Stimulated activated CD4-positive, alpha-beta T cell treated with anti-CD3 and anti-CD28 coated beads, Interleukin-4, amount 100 ng/mL, for 1 hour (primary cell): Measurements from ENCODE around the gene FGF14.

Experiments used
- DNase-seq: peaks from one replicate; pipeline ENCODE4 v3.0.0-alpha.2; 2020

FGF14 gene

DNA sequence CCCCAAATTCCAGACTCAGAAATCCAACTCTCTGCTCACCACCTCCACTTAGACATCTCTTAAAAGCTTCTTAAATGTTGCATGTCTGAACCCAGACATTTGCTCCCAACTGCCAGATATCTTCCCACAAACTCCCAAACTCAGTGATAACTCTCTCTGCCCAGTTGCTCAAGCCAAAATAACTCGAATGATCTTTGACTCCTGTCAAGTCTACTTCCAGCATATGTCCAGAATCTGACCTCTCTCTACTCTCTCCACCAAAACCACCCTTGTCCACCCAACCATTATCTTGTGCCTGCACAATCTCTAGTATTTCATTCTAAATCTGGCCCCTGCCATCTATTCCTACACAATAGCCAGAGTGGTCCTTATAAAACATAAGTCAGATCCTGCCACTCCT, 99.3 kb downstream of the FGF14 start:
- no peak for DNase-seq

GRCh38 chr13:102300379-102300778, 101.5 kb downstream of the FGF14 start:
- no peak for DNase-seq

GRCh38 chr13:102299366-102299765, 102.5 kb downstream of the FGF14 start:
- no peak for DNase-seq

DNA sequence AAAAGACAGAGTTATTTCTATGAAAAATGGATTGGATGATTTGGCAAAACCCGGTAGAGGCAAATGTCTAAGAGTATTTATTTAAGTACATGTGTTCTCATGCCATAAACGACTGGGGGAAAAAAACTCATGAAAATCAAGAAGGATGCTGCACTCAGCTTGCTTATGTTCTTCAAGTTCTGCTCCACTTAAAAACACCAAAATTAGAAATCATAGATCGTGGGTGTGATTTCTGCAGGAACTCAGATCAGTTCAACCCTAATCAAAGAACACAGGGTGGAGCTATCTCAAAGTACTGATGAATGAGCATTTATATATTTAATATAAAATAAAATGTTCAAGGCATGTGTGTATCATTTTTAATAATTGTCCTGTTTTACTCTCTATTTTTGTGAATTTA, 103.8 kb downstream of the FGF14 start:
- DNase-seq, result no peak

DNA sequence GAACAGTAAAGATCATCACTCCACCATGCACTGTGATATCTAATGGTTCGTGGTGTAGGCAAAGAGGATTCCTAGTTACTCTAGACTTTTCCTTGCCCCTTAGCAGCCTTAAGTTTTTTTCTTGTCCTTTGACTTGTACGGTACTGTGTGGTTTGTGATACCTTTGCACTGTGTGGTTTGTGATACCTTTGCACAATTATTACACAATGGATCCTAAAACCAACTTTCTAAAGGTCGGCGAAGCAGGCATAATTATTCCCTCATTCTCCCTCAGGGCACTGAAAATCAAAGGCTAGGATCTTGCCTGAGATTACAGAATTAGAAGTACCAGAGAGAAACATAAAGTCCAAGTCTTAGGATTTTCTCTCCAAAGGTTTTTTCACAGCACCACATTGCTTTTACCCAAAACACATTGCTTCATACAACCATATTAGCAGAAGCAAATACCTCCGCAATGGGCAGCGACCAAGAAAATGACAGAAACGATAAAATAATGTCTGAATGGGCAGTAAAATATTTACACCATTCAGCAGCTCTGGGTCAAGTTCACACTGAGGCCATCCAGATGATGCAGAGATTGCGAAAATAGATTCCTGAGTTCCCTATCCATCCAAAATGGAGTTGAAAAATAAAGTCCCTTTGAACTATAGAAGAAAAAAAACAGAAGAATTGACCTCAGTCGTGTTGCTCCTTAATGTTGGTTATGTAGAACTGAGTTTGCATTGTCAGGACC, 106.4 kb downstream of the FGF14 start:
- no peak for DNase-seq

- DNase-seq, result no peak
Measured at GRCh38 chr13:102294407-102295018, 107.3 kb downstream of the FGF14 start.

DNA sequence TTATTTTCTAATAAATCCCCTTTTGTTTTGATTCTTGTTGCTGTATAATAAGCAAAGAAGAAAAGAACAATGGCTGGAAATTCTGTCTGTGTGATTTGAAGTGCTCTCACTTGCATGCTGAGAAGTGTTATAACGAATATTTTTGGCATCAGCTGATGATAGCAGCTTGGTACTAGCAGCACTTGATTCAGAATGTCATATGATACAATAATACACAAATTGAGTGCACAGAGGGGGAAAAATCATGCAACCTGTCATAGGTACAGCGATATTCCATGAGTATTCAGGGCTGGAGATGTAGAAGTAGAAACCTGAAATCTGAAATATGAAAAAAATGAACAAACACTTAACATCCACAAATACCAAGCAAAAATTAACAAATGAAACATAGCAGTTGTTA, 108.1 kb downstream of the FGF14 start:
- no peak for DNase-seq

- no peak for DNase-seq
Measured at GRCh38 chr13:102291587-102292218, 110.1 kb downstream of the FGF14 start.

GRCh38 chr13:102289606-102290005, 112.2 kb downstream of the FGF14 start:
- no peak for DNase-seq

DNA sequence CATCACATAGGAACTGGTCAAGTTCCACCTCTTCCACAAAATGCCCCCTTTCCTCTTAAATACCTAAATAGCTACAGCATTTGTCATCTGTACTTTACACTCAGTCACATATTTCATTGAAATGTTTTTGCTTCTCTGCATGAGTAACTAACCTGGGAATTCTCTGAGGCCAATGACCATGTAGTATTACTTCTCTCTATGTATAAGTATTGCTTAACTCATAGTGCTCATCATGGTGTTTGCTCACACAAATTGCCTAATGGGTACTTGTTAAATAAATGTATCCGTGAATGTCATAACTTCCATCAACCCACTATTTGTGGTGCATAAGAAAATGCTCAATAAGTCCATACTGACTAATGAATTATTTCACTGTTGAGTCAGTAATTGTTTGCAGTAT, 115.5 kb downstream of the FGF14 start:
- no peak for DNase-seq

DNA sequence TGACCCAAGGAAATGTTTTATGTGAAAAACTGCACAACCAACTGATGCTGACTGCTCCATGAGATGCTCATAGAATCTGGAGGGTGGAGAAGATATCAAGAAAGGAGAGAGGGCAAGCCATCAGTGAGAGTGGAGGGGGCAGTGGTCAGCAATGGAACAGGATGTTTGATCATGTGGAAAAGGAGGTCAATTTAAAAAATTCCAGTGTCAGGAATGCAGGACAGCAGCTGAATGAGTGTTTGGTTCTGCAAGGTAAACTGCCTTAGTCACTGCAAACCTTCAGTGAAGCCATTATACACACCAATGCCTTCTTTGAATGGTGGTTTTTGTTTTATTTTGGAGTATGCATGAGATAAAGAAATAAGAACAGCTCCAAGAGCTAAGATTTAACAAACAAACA, 121.5 kb downstream of the FGF14 start:
- no peak for DNase-seq

GRCh38 chr13:102277286-102277685, 124.6 kb downstream of the FGF14 start:
- DNase-seq, result no peak

GRCh38 chr13:102276404-102276803, 125.4 kb downstream of the FGF14 start:
- no peak for DNase-seq

- no peak for DNase-seq
Measured at GRCh38 chr13:102275969-102276368, 125.9 kb downstream of the FGF14 start.

DNA sequence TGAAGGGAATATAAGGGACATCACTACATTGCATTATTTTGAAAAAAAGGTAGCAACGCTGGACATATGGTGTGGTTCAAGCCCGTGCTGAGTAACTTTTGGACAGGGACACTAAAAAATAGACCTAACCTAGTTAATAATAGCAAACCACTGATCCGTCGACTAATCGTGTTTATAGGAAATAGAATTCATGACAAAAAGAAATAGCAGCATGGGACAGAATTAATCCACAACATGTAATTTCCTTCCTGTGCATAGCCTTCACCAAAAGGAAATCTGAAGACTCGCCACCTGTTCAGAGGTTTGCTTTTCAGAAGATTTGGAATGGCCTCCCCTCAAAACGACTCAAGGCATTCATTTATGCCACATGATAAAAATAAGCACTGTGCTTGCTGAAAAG, 128.7 kb downstream of the FGF14 start:
- no peak for DNase-seq

GRCh38 chr13:102267191-102267590, 134.7 kb downstream of the FGF14 start:
- no peak for DNase-seq

DNA sequence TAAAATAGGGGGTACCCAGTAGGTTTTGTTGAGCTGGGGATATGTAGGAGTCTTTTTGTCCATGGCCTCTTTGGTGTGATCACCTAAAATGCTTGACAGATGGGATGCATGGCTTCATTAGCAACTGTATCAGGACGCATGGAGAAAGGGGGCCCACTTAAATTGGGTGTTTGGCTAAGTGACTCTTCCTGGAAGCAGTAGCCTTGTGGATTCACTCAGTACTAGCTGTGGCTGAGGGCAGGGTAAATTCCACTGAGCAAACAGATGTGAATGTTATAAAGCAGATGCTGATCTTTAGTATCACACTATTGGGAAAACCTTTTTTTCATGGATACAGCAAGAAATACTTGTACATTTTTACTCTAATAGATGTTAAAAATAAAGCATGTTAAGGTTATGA, 140.0 kb downstream of the FGF14 start:
- DNase-seq, result no peak

- no peak for DNase-seq
Measured at GRCh38 chr13:102261316-102261715, 140.5 kb downstream of the FGF14 start.

GRCh38 chr13:102260256-102260655, 141.6 kb downstream of the FGF14 start:
- DNase-seq, result no peak

- no peak for DNase-seq
Measured at GRCh38 chr13:102255409-102255808, 146.4 kb downstream of the FGF14 start.

GRCh38 chr13:102251817-102252216, 150.0 kb downstream of the FGF14 start:
- DNase-seq, result no peak

DNA sequence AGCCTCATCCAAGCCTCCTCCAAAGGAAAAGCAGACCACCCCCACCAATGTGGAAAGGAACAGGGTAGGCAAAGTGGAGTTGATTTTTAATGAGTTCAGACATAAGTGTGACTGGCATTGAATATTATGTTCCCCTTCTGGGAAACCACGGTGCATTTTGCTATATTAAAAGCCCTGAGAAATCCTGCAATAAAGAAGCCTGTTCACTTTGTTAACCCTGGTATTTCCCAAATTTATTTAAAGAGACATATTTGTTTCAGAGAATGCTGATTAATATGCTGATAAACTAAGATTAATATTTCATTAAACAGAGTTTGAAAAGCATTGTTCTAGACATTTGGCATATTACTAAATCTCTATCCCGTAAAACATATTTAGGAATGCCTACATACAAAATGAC, 151.4 kb downstream of the FGF14 start:
- no peak for DNase-seq

- DNase-seq, result no peak
Measured at GRCh38 chr13:102244607-102245227, 157.1 kb downstream of the FGF14 start.

GRCh38 chr13:102240110-102240509, 161.7 kb downstream of the FGF14 start:
- DNase-seq, result no peak
